Measurements from ENCODE around the gene CNPY2.

- TF ChIP-seq, protein P1, sequence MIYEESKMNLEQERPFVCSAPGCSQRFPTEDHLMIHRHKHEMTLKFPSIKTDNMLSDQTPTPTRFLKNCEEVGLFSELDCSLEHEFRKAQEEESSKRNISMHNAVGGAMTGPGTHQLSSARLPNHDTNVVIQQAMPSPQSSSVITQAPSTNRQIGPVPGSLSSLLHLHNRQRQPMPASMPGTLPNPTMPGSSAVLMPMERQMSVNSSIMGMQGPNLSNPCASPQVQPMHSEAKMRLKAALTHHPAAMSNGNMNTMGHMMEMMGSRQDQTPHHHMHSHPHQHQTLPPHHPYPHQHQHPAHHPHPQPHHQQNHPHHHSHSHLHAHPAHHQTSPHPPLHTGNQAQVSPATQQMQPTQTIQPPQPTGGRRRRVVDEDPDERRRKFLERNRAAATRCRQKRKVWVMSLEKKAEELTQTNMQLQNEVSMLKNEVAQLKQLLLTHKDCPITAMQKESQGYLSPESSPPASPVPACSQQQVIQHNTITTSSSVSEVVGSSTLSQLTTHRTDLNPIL (CRISPR knock-in tag; IDR thresholded peaks at IDR 0.05; ENCODE audit: low read depth), result no peak
- TF ChIP-seq, protein P2, sequence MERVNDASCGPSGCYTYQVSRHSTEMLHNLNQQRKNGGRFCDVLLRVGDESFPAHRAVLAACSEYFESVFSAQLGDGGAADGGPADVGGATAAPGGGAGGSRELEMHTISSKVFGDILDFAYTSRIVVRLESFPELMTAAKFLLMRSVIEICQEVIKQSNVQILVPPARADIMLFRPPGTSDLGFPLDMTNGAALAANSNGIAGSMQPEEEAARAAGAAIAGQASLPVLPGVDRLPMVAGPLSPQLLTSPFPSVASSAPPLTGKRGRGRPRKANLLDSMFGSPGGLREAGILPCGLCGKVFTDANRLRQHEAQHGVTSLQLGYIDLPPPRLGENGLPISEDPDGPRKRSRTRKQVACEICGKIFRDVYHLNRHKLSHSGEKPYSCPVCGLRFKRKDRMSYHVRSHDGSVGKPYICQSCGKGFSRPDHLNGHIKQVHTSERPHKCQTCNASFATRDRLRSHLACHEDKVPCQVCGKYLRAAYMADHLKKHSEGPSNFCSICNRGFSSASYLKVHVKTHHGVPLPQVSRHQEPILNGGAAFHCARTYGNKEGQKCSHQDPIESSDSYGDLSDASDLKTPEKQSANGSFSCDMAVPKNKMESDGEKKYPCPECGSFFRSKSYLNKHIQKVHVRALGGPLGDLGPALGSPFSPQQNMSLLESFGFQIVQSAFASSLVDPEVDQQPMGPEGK (CRISPR knock-in tag; IDR thresholded peaks at IDR 0.05; ENCODE audit: borderline replicate concordance), result no peak
- TF ChIP-seq RARB (CRISPR knock-in tag; IDR thresholded peaks at IDR 0.05) (no peak), CSRNP3 (CRISPR knock-in tag; IDR thresholded peaks at IDR 0.05) (no peak), TOX (CRISPR knock-in tag; IDR thresholded peaks at IDR 0.05; ENCODE audit: borderline replicate concordance) (no peak), OSR1 (CRISPR knock-in tag; IDR thresholded peaks at IDR 0.05) (no peak), CSDC2 (CRISPR knock-in tag; IDR thresholded peaks at IDR 0.05) (no peak), ZFP3 (CRISPR knock-in tag; IDR thresholded peaks at IDR 0.05) (no peak), ZFP30 (CRISPR knock-in tag; IDR thresholded peaks at IDR 0.05) (no peak)
Observed at GRCh38 chr12:56324206-56324605, 8.4 kb upstream of the CNPY2 start.
